ENCODE data around the gene ZNF205.

- TF ChIP-seq CTCF (IDR thresholded peaks at IDR 0.05) (no peak), POLR2AphosphoS5 (IDR thresholded peaks at IDR 0.05; ENCODE audit: low read depth, low read length) (no peak)
Observed at GRCh38 chr16:3065069-3065741, 47.2 kb upstream of the ZNF205 start, which contains the start of gene IL32.
